Mesodermal cell (in vitro differentiated cells): ENCODE results near the gene AREL1. TPM values are rescaled to one million over a fixed set of nuclear protein-coding genes. Genes with fewer than 3 reads are reported as not detected.
"Not testable (repeated sequence)": the region's sequence is repeated elsewhere in the genome, so short reads cannot be mapped to it uniquely, and the experiment has no call there.

Source experiments
- H3K27ac ChIP-seq: 2 replicates; pipeline ENCODE4 v1.7.0; 2013; ENCODE audit warnings: mild to moderate bottlenecking, low read depth, low read length, moderate library complexity; ENCODE audit not compliant: severe bottlenecking
- H3K36me3 ChIP-seq: 2 replicates; pipeline ENCODE4 v1.7.1; 2013; ENCODE audit warnings: mild to moderate bottlenecking, low read length, moderate library complexity; ENCODE audit not compliant: control insufficient read depth, insufficient read depth
- H3K4me1 ChIP-seq: one replicate; pipeline ENCODE4 v1.7.1; 2013; ENCODE audit warnings: mild to moderate bottlenecking, low read length; ENCODE audit not compliant: insufficient read depth, control insufficient read depth, poor library complexity, severe bottlenecking
- H3K4me3 ChIP-seq: 2 replicates; pipeline ENCODE4 v1.7.0; 2013; ENCODE audit warnings: low read length, control low read depth, mild to moderate bottlenecking; ENCODE audit not compliant: insufficient read depth, poor library complexity, severe bottlenecking; ENCODE audit errors: extremely low read depth
- H3K9me3 ChIP-seq: 2 replicates; pipeline ENCODE4 v1.7.1; 2013; ENCODE audit warnings: mild to moderate bottlenecking, low read length, moderate library complexity; ENCODE audit not compliant: control insufficient read depth
- WGBS, 2 experiments: methylation state at CpG; one replicate each; pipeline ENCODE4 v1.1.5; 2013; ENCODE audit warnings: missing lambda C conversion rate in 2 of 2; ENCODE audit not compliant: insufficient coverage in 2 of 2; 5-methylcytosine and 5-hydroxymethylcytosine counted together
- polyA plus RNA-seq, 2 experiments: library from polyadenylated mRNA; stranded (reverse); fragments of 50-300 nt; gene quantifications; one replicate each; pipeline ENCODE4 v1.2.3, GENCODE V29; 2013

Gene AREL1, protein sequence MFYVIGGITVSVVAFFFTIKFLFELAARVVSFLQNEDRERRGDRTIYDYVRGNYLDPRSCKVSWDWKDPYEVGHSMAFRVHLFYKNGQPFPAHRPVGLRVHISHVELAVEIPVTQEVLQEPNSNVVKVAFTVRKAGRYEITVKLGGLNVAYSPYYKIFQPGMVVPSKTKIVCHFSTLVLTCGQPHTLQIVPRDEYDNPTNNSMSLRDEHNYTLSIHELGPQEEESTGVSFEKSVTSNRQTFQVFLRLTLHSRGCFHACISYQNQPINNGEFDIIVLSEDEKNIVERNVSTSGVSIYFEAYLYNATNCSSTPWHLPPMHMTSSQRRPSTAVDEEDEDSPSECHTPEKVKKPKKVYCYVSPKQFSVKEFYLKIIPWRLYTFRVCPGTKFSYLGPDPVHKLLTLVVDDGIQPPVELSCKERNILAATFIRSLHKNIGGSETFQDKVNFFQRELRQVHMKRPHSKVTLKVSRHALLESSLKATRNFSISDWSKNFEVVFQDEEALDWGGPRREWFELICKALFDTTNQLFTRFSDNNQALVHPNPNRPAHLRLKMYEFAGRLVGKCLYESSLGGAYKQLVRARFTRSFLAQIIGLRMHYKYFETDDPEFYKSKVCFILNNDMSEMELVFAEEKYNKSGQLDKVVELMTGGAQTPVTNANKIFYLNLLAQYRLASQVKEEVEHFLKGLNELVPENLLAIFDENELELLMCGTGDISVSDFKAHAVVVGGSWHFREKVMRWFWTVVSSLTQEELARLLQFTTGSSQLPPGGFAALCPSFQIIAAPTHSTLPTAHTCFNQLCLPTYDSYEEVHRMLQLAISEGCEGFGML
- 24.2 TPM for polyA plus RNA-seq (2013, experiment 1 of 2)
- polyA plus RNA-seq (2013, experiment 2 of 2): 21.9 TPM

DNA sequence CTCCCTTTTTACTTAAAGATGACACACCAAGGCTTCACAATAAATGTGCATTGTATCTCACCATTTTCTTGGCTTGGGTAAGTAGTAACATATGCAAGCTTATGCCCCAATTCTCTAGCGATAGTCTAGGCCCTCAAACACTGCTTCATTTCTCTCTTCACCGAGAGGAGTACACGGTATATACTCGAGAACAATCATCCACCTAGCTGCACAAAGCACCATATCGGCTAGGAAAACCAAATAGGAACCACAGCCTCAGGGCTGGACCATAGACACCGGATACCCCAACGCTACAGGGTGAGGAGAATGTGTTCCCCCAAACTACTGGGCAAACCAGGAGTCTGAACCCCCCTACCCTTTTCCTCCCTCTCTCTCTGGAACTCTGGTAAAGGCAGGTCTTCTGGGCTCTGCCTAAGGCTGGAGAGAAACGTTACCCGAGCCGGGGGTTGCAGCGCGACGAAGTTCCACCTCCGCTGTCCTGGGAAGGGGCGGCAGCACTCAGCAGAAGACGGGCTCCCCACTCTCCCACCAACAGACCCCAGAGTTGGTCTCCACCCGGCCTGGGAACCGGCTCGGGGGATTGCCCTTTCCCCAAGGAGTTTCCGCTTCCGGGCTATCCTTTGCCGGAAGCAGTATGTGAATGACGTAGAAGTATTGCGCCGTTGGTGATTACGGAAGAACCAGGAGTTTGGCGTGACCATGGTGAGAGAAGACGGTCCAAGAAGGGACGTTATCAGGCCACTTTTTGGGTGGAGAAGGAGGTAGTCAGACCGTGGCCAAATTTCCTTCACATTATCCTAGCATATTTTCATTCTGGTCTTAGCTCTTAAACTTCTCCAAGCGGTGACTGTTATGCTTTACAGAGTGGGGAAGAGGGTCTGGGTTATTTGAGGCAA is at the start of gene AREL1, which contains the start of gene FCF1:
TSS of gene AREL1 (minus strand) at position 582 of the 896 bp plus-strand sequence. CDS start 27,465 bp downstream, outside the sequence.
TSS of gene FCF1 (plus strand) at position 646 of the 896 bp plus-strand sequence. CDS start at position 700, 54 bp downstream.
- peaks cover 2% of the 10 kb centered on the region for H3K4me1 ChIP-seq
- H3K9me3 ChIP-seq: no peaks in the 10 kb centered on the region
- peak within 1 kb of the TSS; percentile 81 for H3K4me3 ChIP-seq
- peak within 1 kb of the TSS; percentile 57 for H3K27ac ChIP-seq
- WGBS, 2 experiments: 0% methylated on average over 16 to 21 of the region's 31 CpGs
- H3K36me3 ChIP-seq: peaks cover 24% of the 10 kb centered on the region

DNA sequence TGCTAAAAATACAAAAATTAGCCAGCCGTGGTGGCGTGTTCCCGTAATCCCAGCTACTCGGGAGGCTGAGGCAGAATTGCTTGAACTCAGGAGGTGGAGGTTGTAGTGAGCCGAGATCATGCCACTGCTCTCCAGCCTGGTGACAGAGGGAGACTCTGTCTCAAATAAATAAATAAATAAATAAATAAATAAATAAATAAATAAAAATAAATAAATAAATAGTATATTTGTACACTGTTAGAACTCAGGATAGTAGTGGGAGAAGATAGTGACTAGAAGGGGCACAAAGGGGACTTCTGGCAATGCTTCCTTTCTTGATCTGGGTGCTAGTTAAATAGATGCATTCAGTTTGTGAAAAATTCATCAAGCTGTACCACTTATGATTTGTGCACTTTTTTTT is 45.6 kb upstream of the AREL1 start:
- WGBS, 2 experiments: 95 to 100% methylated on average over 3 to 4 of the region's 5 CpGs
- not testable (repeated sequence) for H3K4me1 ChIP-seq, H3K4me3 ChIP-seq, H3K9me3 ChIP-seq, H3K36me3 ChIP-seq, H3K27ac ChIP-seq

DNA sequence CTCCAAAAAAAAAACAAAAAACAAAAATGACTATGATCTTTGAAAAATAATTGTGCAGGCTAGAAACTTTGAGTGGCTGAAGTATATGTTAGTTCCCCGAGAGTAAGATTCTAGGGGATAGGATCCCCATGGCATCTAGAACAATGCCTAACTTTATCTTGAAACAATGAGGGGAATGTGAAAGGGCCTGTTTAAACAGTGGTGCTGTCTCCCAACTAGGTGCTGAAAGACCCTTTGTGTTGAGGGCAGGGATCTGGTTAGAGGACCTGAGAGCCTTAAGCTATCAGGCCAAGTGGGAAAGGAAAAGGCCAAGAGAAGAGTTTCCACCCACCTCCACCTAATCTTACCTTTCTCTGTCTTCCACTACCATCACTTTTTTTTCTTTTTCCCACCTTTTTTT is 43.4 kb upstream of the AREL1 start:
- 83% methylated on average over 1 of the region's 1 CpG; no CpG with 5 or more reads in 1 of the 2 experiments for WGBS, 2 experiments
- Histone ChIP-seq H3K27ac (no peak overlapping the region), H3K36me3 (no peaks in the 10 kb centered on the region), H3K4me3 (no peak overlapping the region), H3K9me3 (no peaks in the 10 kb centered on the region), H3K4me1 (no peaks in the 10 kb centered on the region)

DNA sequence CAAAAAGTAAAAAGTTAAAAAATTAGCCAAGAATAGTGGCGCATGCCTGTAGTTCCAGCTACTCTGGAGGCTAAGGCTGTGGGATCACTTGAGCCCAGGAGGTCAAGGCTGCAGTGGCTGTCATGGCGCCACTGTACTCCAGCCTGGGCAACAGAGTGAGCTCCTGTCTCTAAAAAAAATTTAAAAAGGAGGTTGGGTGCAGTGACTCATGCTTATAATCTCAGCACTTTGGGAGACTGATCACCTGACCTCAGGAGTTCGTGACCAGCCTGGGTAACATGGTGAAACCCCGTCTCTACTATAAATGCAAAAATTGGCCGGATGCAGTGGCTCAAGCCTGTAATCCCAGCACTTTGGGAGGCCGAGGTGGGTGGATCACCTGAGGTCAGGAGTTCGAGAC is 42.0 kb upstream of the AREL1 start:
- WGBS, 2 experiments: 86 to 88% methylated on average over 6 to 7 of the region's 7 CpGs
- Histone ChIP-seq H3K27ac (no peak overlapping the region), H3K9me3 (no peaks in the 10 kb centered on the region), H3K4me3 (no peak overlapping the region), H3K4me1 (no peaks in the 10 kb centered on the region), H3K36me3 (no peaks in the 10 kb centered on the region)

- no peaks in the 10 kb centered on the region for H3K36me3 ChIP-seq
- no peaks in the 10 kb centered on the region for H3K9me3 ChIP-seq
- no peak overlapping the region for H3K27ac ChIP-seq
- H3K4me3 ChIP-seq: no peak overlapping the region
- no peaks in the 10 kb centered on the region for H3K4me1 ChIP-seq
- WGBS, 2 experiments: 75 to 100% methylated on average over 1 of the region's 2 CpGs
Measured at GRCh38 chr14:74754157-74754556, 41.3 kb upstream of the AREL1 start.

GRCh38 chr14:74747237-74747636 is 34.4 kb upstream of the AREL1 start:
- Histone ChIP-seq H3K4me1 (no peaks in the 10 kb centered on the region), H3K36me3 (no peaks in the 10 kb centered on the region), H3K27ac (no peak overlapping the region), H3K4me3 (no peak overlapping the region), H3K9me3 (no peaks in the 10 kb centered on the region)
- 80 to 100% methylated on average over 1 of the region's 2 CpGs for WGBS, 2 experiments

GRCh38 chr14:74739293-74740030 is 26.6 kb upstream of the AREL1 start:
- H3K4me1 ChIP-seq: no peaks in the 10 kb centered on the region
- 91 to 93% methylated on average over 5 to 6 of the region's 8 CpGs for WGBS, 2 experiments
- no peaks in the 10 kb centered on the region for H3K9me3 ChIP-seq
- H3K4me3 ChIP-seq: no peak overlapping the region
- H3K36me3 ChIP-seq: peaks cover 29% of the 10 kb centered on the region
- no peak overlapping the region for H3K27ac ChIP-seq

DNA sequence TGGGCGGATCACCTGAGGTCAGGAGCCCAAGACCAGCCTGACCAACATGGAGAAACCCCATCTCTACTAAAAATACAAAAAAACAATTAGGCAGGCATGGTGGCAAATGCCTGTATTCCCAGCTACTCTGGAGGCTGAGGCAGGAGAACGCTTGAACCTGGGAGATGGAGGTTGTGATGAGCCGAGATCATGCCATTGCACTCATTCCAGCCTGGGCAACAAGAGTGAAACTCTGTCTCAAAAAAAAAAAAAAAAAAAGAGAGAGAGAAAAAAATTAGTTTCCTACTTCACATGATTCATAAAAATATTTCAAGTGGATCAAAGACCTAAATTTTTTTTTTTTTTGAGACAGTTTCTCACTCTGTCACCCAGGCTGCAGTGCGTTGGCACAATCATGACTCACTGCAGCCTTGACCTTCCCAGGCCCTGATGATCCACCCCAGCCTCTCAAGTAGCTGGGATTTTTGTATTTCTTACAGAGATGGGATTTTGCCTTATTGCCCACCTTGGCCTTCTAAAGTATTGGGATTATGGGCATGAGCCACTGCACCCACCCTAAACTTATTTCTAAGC is 25.0 kb upstream of the AREL1 start:
- Histone ChIP-seq H3K27ac (no peak overlapping the region), H3K4me3 (no peak overlapping the region), H3K36me3 (peaks cover 40% of the 10 kb centered on the region), H3K4me1 (no peaks in the 10 kb centered on the region), H3K9me3 (no peaks in the 10 kb centered on the region)
- whole genome bisulfite sequencing, 2 experiments: 88 to 90% methylated on average over 1 to 2 of the region's 4 CpGs

DNA sequence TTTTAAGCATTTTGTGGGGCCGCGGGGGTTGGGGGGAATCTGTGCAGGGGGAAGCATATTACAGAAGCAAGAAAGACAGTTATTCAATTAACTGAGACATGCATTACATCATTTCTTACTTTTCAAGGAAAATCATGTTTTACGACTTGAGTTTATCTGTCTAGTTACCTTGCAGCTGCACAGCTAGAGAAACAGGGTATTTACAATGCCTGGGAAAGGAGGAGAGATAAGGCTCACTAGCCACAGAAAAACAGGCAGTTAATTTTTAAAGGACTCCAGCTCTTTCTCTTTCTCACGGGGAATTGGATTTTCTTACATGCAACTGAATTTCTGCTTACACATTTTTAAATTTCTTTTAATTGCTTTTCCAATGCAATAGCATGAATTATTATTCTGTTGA is 22.2 kb upstream of the AREL1 start:
- H3K27ac ChIP-seq: no peak overlapping the region
- 100% methylated on average over 2 of the region's 4 CpGs; no CpG with 5 or more reads in 1 of the 2 experiments for WGBS, 2 experiments
- H3K4me3 ChIP-seq: no peak overlapping the region

More for the DNA sequence above, 22.2 kb upstream of the AREL1 start:
- Histone ChIP-seq H3K9me3 (no peaks in the 10 kb centered on the region), H3K36me3 (peaks cover 50% of the 10 kb centered on the region), H3K4me1 (no peaks in the 10 kb centered on the region)
